Thyroid gland (tissue), 4 donors: ENCODE results near the gene FBXO47. TPM values are rescaled to one million over a fixed set of nuclear protein-coding genes. Genes with fewer than 3 reads are reported as not detected.
A peak's percentile ranks its signal among the peaks of the same experiment; 100 is the strongest.
"Not testable (repeated sequence)": the region's sequence is repeated elsewhere in the genome, so short reads cannot be mapped to it uniquely, and the experiment has no call there.

Experiments
- DNase-seq, 2 donors: peaks; one replicate each; pipeline ENCODE4 v3.0.0-alpha.2; 2019
- H3K27ac ChIP-seq, 3 donors: fragments of 200-600 bp; sonication (generic); 1 replicate in 2 of 3; 2 replicates in 1 of 3; pipeline ENCODE4 v1.5.1; 2016 to 2019; ENCODE audit warnings: mild to moderate bottlenecking in 1 of 3, moderate library complexity in 1 of 3
- H3K27me3 ChIP-seq: fragments of 200-600 bp; sonication (generic); one replicate; pipeline ENCODE4 v1.5.1; 2019
- H3K36me3 ChIP-seq, 2 donors: fragments of 200-600 bp; sonication (generic); one replicate each; pipeline ENCODE4 v1.5.1; 2016 to 2019
- H3K4me1 ChIP-seq, 2 donors: fragments of 200-600 bp; sonication (generic); one replicate each; pipeline ENCODE4 v1.5.1; 2017 to 2019
- H3K4me3 ChIP-seq, 3 donors: fragments of 200-600 bp; sonication (generic); replicated peaks in 1 of 3; 1 replicate in 2 of 3; 2 replicates in 1 of 3; pipeline ENCODE4 v1.5.1; 2016; ENCODE audit warnings: mild to moderate bottlenecking in 1 of 3
- H3K9me3 ChIP-seq: fragments of 200-600 bp; sonication (generic); one replicate; pipeline ENCODE4 v1.5.1; 2017
- POLR2A ChIP-seq, 2 donors: fragments of 450-650 bp; IDR thresholded peaks; one replicate each; pipeline ENCODE4 v1.6.1; 2017; ENCODE audit warnings: antibody characterized with exemption in 2 of 2, mild to moderate bottlenecking in 2 of 2, moderate library complexity in 1 of 2
- WGBS, 2 donors: methylation state at CpG; one replicate each; pipeline ENCODE4 v1.1.5; 2017; 5-methylcytosine and 5-hydroxymethylcytosine counted together
- intact Hi-C: fragments of 100-400 bp; cut with DNase I; formaldehyde crosslinking; loops from one replicate; pipeline ENCODE4 v1.15.1; 2023
- total RNA-seq, 4 donors: library from RNA; depleted of rRNA; stranded (reverse); fragments of >200 nt; gene quantifications; one replicate each; pipeline ENCODE4 v1.2.3, GENCODE V29; 2016
- TF ChIP-seq, protein P1 (sequence below), 6 experiments: fragments of 200-600 bp in 3 of 6; fragments of 450-650 bp in 3 of 6; sonication (generic) in 3 of 6; IDR thresholded peaks; one replicate each; pipeline ENCODE4 v1.5.1; 2016 to 2019; ENCODE audit warnings: antibody characterized with exemption in 6 of 6, mild to moderate bottlenecking in 2 of 6, inconsistent platforms in 1 of 6, moderate library complexity in 1 of 6

FBXO47 gene
- total RNA-seq, 4 donors from 2014 or later, result not detected

DNA sequence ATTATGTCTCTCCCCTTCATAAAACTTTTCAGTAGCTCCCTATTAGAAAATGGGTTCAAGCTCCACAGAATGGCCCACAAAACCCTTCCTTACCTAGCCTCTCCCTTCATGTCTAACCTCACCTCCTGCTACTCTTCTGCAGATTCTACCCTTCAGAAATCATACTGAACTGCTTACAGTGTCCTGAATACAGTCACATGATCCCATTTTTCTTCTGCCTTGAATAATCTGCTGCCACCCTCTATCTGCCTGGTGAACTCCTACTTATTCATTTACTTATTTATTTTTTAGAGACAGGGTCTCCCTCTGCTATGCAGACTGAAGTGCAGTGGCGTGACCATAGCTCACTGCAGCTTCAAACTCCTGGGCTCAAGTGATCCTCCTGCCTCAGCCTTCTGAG, 26.8 kb downstream of the FBXO47 start:
- no peaks in the 10 kb centered on the region for H3K27me3 ChIP-seq
- DNase-seq, result no peak
- 86 to 100% methylated on average over 1 of the region's 1 CpG for WGBS, 2 donors

GRCh38 chr17:38939987-38940386, 27.2 kb downstream of the FBXO47 start:
- H3K9me3 ChIP-seq, result no peaks in the 10 kb centered on the region
- no peaks in the 10 kb centered on the region for H3K27me3 ChIP-seq
- no peak overlapping the region for H3K27ac ChIP-seq
- no peak for DNase-seq
- H3K36me3 ChIP-seq, result no peaks in the 10 kb centered on the region
- H3K4me1 ChIP-seq, result no peaks in the 10 kb centered on the region
- H3K4me3 ChIP-seq, result no peak overlapping the region
- TF ChIP-seq POLR2A (IDR thresholded peaks at IDR 0.05), result no peak
- TF ChIP-seq, protein P1, sequence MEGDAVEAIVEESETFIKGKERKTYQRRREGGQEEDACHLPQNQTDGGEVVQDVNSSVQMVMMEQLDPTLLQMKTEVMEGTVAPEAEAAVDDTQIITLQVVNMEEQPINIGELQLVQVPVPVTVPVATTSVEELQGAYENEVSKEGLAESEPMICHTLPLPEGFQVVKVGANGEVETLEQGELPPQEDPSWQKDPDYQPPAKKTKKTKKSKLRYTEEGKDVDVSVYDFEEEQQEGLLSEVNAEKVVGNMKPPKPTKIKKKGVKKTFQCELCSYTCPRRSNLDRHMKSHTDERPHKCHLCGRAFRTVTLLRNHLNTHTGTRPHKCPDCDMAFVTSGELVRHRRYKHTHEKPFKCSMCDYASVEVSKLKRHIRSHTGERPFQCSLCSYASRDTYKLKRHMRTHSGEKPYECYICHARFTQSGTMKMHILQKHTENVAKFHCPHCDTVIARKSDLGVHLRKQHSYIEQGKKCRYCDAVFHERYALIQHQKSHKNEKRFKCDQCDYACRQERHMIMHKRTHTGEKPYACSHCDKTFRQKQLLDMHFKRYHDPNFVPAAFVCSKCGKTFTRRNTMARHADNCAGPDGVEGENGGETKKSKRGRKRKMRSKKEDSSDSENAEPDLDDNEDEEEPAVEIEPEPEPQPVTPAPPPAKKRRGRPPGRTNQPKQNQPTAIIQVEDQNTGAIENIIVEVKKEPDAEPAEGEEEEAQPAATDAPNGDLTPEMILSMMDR (IDR thresholded peaks at IDR 0.05), result no peak
- intact Hi-C loops, result no loop called here

More for the DNA sequence above, 26.8 kb downstream of the FBXO47 start:
- TF ChIP-seq, protein P1 (IDR thresholded peaks at IDR 0.05), result no peak
- no peak for TF ChIP-seq POLR2A (IDR thresholded peaks at IDR 0.05)
- Histone ChIP-seq H3K4me3 (no peak overlapping the region), H3K9me3 (no peaks in the 10 kb centered on the region), H3K36me3 (no peaks in the 10 kb centered on the region), H3K4me1 (no peaks in the 10 kb centered on the region), H3K27ac (no peak overlapping the region)
- intact Hi-C loops, result no loop called here

GRCh38 chr17:38933962-38934361, 33.2 kb downstream of the FBXO47 start:
- H3K27me3 ChIP-seq, H3K9me3 ChIP-seq, H3K27ac ChIP-seq, H3K36me3 ChIP-seq, DNase-seq, intact Hi-C loops, H3K4me3 ChIP-seq, H3K4me1 ChIP-seq: not testable (repeated sequence)
- 92 to 93% methylated on average over 9 of the region's 9 CpGs for WGBS, 2 donors

DNA sequence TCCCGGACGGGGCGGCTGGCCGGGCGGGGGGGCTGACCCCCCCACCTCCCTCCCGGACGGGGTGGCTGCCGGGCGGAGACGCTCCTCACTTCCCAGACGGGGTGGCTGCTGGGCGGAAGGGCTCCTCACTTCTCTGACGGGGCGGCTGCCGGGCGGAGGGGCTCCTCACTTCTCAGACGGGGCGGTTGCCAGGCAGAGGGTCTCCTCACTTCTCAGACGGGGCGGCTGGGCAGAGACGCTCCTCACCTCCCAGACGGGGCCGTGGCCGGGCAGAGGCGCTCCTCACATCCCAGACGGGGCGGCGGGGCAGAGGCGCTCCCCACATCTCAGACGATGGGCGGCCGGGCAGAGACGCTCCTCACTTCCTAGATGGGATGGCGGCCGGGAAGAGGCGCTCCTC, 36.4 kb downstream of the FBXO47 start:
- H3K27me3 ChIP-seq, H3K4me3 ChIP-seq, H3K36me3 ChIP-seq, H3K9me3 ChIP-seq, intact Hi-C loops, H3K27ac ChIP-seq, DNase-seq, H3K4me1 ChIP-seq: not testable (repeated sequence)
- WGBS, 2 donors, result 94% methylated on average over 3 of the region's 36 CpGs; no CpG with 5 or more reads in 1 of the 2 donors

DNA sequence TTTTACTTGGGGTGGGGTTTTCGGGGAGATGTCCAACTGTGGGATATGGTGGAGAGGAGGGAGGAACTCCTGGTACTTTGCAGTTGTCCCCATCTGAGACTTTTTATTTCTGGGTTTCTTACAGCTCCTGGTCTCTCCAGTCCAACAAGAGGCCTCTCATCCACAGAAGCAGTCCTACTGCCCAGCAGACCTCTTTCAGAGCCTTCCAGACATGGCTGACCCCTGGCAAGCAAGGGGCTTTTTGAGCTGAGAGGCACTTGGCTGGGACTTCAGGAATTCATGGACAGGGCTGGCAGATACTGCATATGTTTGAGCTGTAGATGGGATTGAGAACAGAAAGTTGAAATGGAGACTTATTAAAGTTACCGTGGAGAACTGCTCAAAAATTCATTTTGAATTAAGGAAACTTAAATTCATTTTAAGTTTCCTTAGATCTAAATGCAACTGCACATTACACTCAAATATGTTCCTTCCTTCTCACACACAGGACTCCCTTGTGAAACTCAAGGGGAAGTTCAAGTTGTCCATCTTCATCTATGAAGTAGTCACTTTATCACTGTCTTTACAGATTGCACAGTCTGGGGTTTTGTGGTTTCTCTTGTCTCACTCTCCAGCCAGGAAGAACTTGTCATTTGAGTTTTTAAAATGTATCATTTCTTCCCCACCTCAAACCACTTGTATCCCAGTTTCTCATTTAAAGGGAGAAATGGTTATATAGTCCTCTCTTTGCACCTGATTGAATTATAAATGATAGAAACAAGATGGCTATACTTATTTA, 40.7 kb downstream of the FBXO47 start:
- H3K27me3 ChIP-seq, result no peaks in the 10 kb centered on the region
- no peaks in the 10 kb centered on the region for H3K9me3 ChIP-seq
- no peak for TF ChIP-seq POLR2A (IDR thresholded peaks at IDR 0.05)
- TF ChIP-seq, protein P1 (IDR thresholded peaks at IDR 0.05), result no peak
- H3K27ac ChIP-seq, result peak overlapping the region in 1 of 3 donors; percentile 3
- intact Hi-C loops, result no loop called here
- peaks cover 12 to 20% of the 10 kb centered on the region in 2 donors for H3K4me1 ChIP-seq
- DNase-seq, result peak; percentile 32 to 35
- 59 to 65% methylated on average over 2 of the region's 2 CpGs for WGBS, 2 donors
- H3K4me3 ChIP-seq, result no peak overlapping the region
- no peaks in the 10 kb centered on the region for H3K36me3 ChIP-seq

DNA sequence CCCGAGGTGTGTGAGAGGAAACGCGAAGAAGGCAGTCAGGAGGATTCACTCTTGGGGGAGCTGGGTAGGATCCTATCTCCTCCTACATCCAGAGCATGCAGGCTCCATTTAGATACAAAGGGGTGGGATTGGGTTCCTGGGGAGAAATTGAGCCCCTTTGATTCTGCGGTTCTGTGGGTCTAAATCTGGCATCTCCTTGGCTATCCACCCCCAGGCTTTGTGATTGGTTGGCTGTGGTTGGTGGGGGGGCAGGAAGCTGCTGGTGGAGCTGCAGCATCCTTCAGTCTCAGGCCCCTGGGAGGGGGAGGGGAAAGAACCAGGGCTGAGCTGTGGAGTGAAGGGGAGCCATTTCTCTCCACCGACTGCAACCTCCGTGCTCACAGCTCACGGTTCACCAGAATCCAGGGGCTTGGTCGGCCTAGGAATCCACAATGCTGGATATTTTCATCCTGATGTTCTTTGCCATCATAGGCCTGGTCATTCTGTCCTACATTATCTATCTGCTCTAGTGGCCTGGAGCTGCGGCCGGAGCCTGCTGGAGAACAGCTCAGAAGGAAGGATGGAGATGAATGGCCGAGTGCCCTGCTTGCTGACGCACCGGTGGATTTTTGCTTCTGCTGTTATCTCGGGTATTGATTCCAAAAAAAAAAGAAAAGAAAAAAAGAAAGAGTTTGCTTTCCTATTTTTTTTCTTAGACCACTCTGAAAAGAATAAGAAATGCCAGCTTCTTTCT, 41.8 kb downstream of the FBXO47 start, which contains the start of gene LASP1NB:
Gene LASP1NB, plus strand, starts transcription at position 352 of the 733 bp plus-strand sequence.
- TF ChIP-seq, protein P1 (IDR thresholded peaks at IDR 0.05), result no peak
- no peak for TF ChIP-seq POLR2A (IDR thresholded peaks at IDR 0.05)
- intact Hi-C loops, result no loop called here
- Histone ChIP-seq H3K27ac (peak within 1 kb of the TSS in 1 of 3 donors; percentile 3), H3K9me3 (no peaks in the 10 kb centered on the region), H3K4me3 (no peak within 1 kb of the TSS), H3K27me3 (no peaks in the 10 kb centered on the region), H3K36me3 (no peaks in the 10 kb centered on the region), H3K4me1 (peaks cover 12 to 20% of the 10 kb centered on the region in 2 donors)
- DNase-seq, result no peak
- 61 to 71% methylated on average over 13 to 14 of the region's 14 CpGs for WGBS, 2 donors
